CD4-positive, alpha-beta T cell (primary cell): Measurements from ENCODE around the gene DFFB. TPM values are rescaled to one million over a fixed set of nuclear protein-coding genes. Genes with fewer than 3 reads are reported as not detected.
"Not testable (repeated sequence)": the region's sequence is repeated elsewhere in the genome, so short reads cannot be mapped to it uniquely, and the experiment has no call there.

Experiments used
- ATAC-seq: fragments of 200-7000 bp; cut with Tn5 transposase; one replicate; pipeline ENCODE4 v1.10.0; 2022; ENCODE audit warnings: mild to moderate bottlenecking; ENCODE audit not compliant: poor library complexity
- CTCF ChIA-PET: fragments of 350-600 bp; sonication (Branson Sonifier 250); formaldehyde crosslinking; loops from one replicate; lab custom pipeline; 2021; ENCODE audit warnings: antibody characterized with exemption, inconsistent platforms; lab: Charles Lee
- POLR2A ChIA-PET: fragments of 350-600 bp; sonication (Branson Sonifier 250); formaldehyde crosslinking; loops from one replicate; lab custom pipeline; 2021; ENCODE audit warnings: antibody characterized with exemption, inconsistent platforms; lab: Charles Lee
- DNase-seq, 14 experiments: peaks; one replicate each; pipeline ENCODE4 v3.0.0-alpha.2; 2013 to 2020; ENCODE audit warnings: mixed read lengths in 2 of 14
- H3K27ac ChIP-seq, 2 donors: one replicate each; pipeline versions ENCODE4 v1.5.1 to v1.7.0; 2013; ENCODE audit warnings: low read length in 2 of 2, low read depth in 1 of 2, mild to moderate bottlenecking in 1 of 2
- H3K27me3 ChIP-seq, 2 experiments: 1 replicate in 1 of 2; 2 replicates in 1 of 2; pipeline versions ENCODE4 v1.6.1 to v1.7.0; 2013; ENCODE audit warnings: low read length in 2 of 2, control low read depth in 1 of 2, mild to moderate bottlenecking in 1 of 2, moderate library complexity in 1 of 2; ENCODE audit not compliant: insufficient read depth in 2 of 2, control insufficient read depth in 1 of 2
- H3K36me3 ChIP-seq: one replicate; pipeline ENCODE4 v1.6.1; 2013; ENCODE audit warnings: low read length, control low read depth; ENCODE audit not compliant: insufficient read depth
- H3K4me1 ChIP-seq: one replicate; pipeline ENCODE4 v1.6.1; 2013; ENCODE audit warnings: low read length, control low read depth; ENCODE audit not compliant: insufficient read depth
- H3K4me3 ChIP-seq: one replicate; pipeline ENCODE4 v1.5.1; 2013; ENCODE audit warnings: mild to moderate bottlenecking, low read length, moderate library complexity
- H3K9me3 ChIP-seq, 2 experiments: 1 replicate in 1 of 2; 2 replicates in 1 of 2; pipeline versions ENCODE4 v1.6.1 to v1.7.0; 2013; ENCODE audit warnings: low read length in 2 of 2, mild to moderate bottlenecking in 2 of 2, control low read depth in 1 of 2, moderate library complexity in 1 of 2; ENCODE audit not compliant: control insufficient read depth in 1 of 2, insufficient read depth in 1 of 2
- H3K27ac Mint-ChIP-seq: one replicate; pipeline ENCODE4 v1.8.0; 2020; ENCODE audit warnings: mixed read lengths
- H3K27me3 Mint-ChIP-seq: one replicate; pipeline ENCODE4 v1.8.0; 2021; ENCODE audit warnings: mixed read lengths
- H3K36me3 Mint-ChIP-seq: one replicate; pipeline ENCODE4 v1.8.0; 2021; ENCODE audit warnings: low read depth, mixed read lengths
- H3K4me1 Mint-ChIP-seq: one replicate; pipeline ENCODE4 v1.8.0; 2021; ENCODE audit warnings: low read depth, mixed read lengths
- H3K4me3 Mint-ChIP-seq: one replicate; pipeline ENCODE4 v1.8.0; 2020; ENCODE audit warnings: mild to moderate bottlenecking, mixed read lengths
- H3K9me3 Mint-ChIP-seq: one replicate; pipeline ENCODE4 v1.8.0; 2020; ENCODE audit warnings: mixed read lengths
- CTCF ChIP-seq: fragments of 200-600 bp; IDR thresholded peaks from one replicate; pipeline ENCODE4 v1.8.0; 2022; ENCODE audit warnings: antibody characterized with exemption, mild to moderate bottlenecking
- intact Hi-C, 2 experiments: fragments of 100-400 bp; cut with DNase I in 1 of 2; cut with micrococcal nuclease in 1 of 2; formaldehyde crosslinking; loops; one replicate each; pipeline versions ENCODE4 v1.15.1 to v1.9.0; 2023 to 2025; cut with DNase I, micrococcal nuclease
- total RNA-seq, 174 experiments: library from RNA in 2 of 174; stranded (reverse) in 2 of 174; gene quantifications; one replicate each; pipeline ENCODE4 v1.2.3 and lab custom pipeline; 2021 to 2026

DFFB gene
- total RNA-seq, 2 experiments from 2014 or later, result 6.7 to 6.8 TPM

- Histone ChIP-seq H3K4me1 (peaks cover 6% of the 10 kb centered on the region), H3K27ac (no peak overlapping the region), H3K4me3 (no peak overlapping the region), H3K27me3 (peaks cover 0 to 2% of the 10 kb centered on the region in 2 experiments), H3K36me3 (no peaks in the 10 kb centered on the region), H3K9me3 (peaks cover 0 to under 1% of the 10 kb centered on the region in 2 experiments)
- Mint-ChIP-seq H3K4me1 (no peaks in the 10 kb centered on the region), H3K9me3 (no peaks in the 10 kb centered on the region), H3K4me3 (no peak overlapping the region), H3K36me3 (no peaks in the 10 kb centered on the region), H3K27me3 (no peaks in the 10 kb centered on the region), H3K27ac (no peak overlapping the region)
- ChIA-PET POLR2A (no interaction called here), CTCF (no interaction called here)
- no peak for ATAC-seq
- DNase-seq, result peak in 1 of 14 experiments; percentile 22
- no peak for TF ChIP-seq CTCF
- intact Hi-C loops, result loop anchor here in 1 of 2 experiments (10.0 kb wide), 1 partner anchor 679 kb away; no protein-coding TSS in a partner anchor
Measured at GRCh38 chr1:3915551-3916121, 58.4 kb downstream of the DFFB start.

- no peak for DNase-seq
- H3K27ac Mint-ChIP-seq, result no peak overlapping the region
- POLR2A ChIA-PET, result no interaction called here
Measured at GRCh38 chr1:3917761-3918160, 60.5 kb downstream of the DFFB start.

GRCh38 chr1:3918359-3918758 is 61.1 kb downstream of the DFFB start:
- H3K36me3 Mint-ChIP-seq, H3K4me1 Mint-ChIP-seq, CTCF ChIA-PET, DNase-seq, H3K27ac Mint-ChIP-seq, ATAC-seq, H3K4me3 Mint-ChIP-seq, H3K36me3 ChIP-seq, POLR2A ChIA-PET, H3K9me3 Mint-ChIP-seq, H3K27ac ChIP-seq, H3K27me3 ChIP-seq, H3K27me3 Mint-ChIP-seq, H3K4me3 ChIP-seq, H3K4me1 ChIP-seq, H3K9me3 ChIP-seq: not testable (repeated sequence)
- intact Hi-C loops, result loop anchor here in 1 of 2 experiments (10.0 kb wide), 1 partner anchor 676 kb away; no protein-coding TSS in a partner anchor

More at GRCh38 chr1:3917761-3918160, 60.5 kb downstream of the DFFB start:
- Histone ChIP-seq H3K27me3 (no peaks in the 10 kb centered on the region), H3K9me3 (no peaks in the 10 kb centered on the region), H3K36me3 (no peaks in the 10 kb centered on the region), H3K27ac (no peak overlapping the region), H3K4me3 (no peak overlapping the region), H3K4me1 (peaks cover 1% of the 10 kb centered on the region)
- Mint-ChIP-seq H3K4me1 (no peaks in the 10 kb centered on the region), H3K36me3 (no peaks in the 10 kb centered on the region), H3K9me3 (no peaks in the 10 kb centered on the region), H3K27me3 (no peaks in the 10 kb centered on the region), H3K4me3 (no peak overlapping the region)
- no peak for TF ChIP-seq CTCF
- no peak for ATAC-seq
- CTCF ChIA-PET, result no interaction called here
- intact Hi-C loops, result loop anchor here in 1 of 2 experiments (10.0 kb wide), 1 partner anchor 677 kb away; no protein-coding TSS in a partner anchor
